H1 (cell line): ENCODE measurements around the gene SLC15A3. TPM values are rescaled to one million over a fixed set of nuclear protein-coding genes. Genes with fewer than 3 reads are reported as not detected.
"Not testable (repeated sequence)": the region's sequence is repeated elsewhere in the genome, so short reads cannot be mapped to it uniquely, and the experiment has no call there.

ENCODE experiments used
- CTCF ChIA-PET: fragments of 300-600 bp; sonication (Branson Sonifier 250); formaldehyde crosslinking; loops from one replicate; lab custom pipeline; 2021; ENCODE audit not compliant: partially characterized antibody; lab: Charles Lee
- POLR2A ChIA-PET: fragments of 300-600 bp; sonication (Branson Sonifier 250); formaldehyde crosslinking; loops from one replicate; lab custom pipeline; 2021; ENCODE audit warnings: inconsistent platforms; ENCODE audit not compliant: partially characterized antibody; lab: Charles Lee
- DNase-seq, 2 experiments: peaks; one replicate each; pipeline versions ENCODE4 v3.0.0 to v3.0.0-alpha.2; 2010 to 2022; ENCODE audit warnings: low spot score in 2 of 2, low read depth in 1 of 2, mixed read lengths in 1 of 2
- FAIRE-seq: peaks from 2 replicates; lab custom pipeline; 2011; peaks lifted over from hg19 to GRCh38; lab: Jason Lieb, UNC
- H2AFZ ChIP-seq: 2 replicates; pipeline ENCODE4 v1.8.1; 2012; ENCODE audit warnings: low read length, inconsistent platforms
- H2AK5ac ChIP-seq: 2 replicates; pipeline ENCODE4 v1.6.1; 2013; ENCODE audit warnings: low read depth, low read length
- H2BK120ac ChIP-seq: replicated peaks from 2 replicates; pipeline ENCODE3; 2013; ENCODE audit warnings: low read depth, low read length, inconsistent platforms
- H2BK12ac ChIP-seq: 2 replicates; pipeline ENCODE4 v1.6.1; 2013; ENCODE audit warnings: low read depth, low read length
- H2BK15ac ChIP-seq: 2 replicates; pipeline ENCODE4 v1.6.1; 2013; ENCODE audit warnings: low read length
- H2BK20ac ChIP-seq: 2 replicates; pipeline ENCODE4 v1.6.1; 2013; ENCODE audit warnings: low read length
- H2BK5ac ChIP-seq: 2 replicates; pipeline ENCODE4 v1.6.1; 2013; ENCODE audit warnings: low read depth, low read length
- H3K14ac ChIP-seq: 2 replicates; pipeline ENCODE4 v1.6.1; 2013; ENCODE audit warnings: inconsistent platforms; ENCODE audit not compliant: insufficient read length
- H3K18ac ChIP-seq: 2 replicates; pipeline ENCODE4 v1.6.1; 2013; ENCODE audit warnings: low read length; ENCODE audit errors: extremely low read depth
- H3K23ac ChIP-seq: 2 replicates; pipeline ENCODE4 v1.6.1; 2013; ENCODE audit warnings: inconsistent platforms; ENCODE audit not compliant: insufficient read length
- H3K23me2 ChIP-seq: 2 replicates; pipeline ENCODE4 v1.6.1; 2013; ENCODE audit warnings: low read depth, low read length
- H3K27ac ChIP-seq: 2 replicates; pipeline ENCODE4 v1.6.1; 2011; ENCODE audit warnings: low read depth, low read length, inconsistent platforms
- H3K27me3 ChIP-seq, 4 experiments: replicated peaks in 1 of 4; 1 replicate in 1 of 4; 2 replicates in 3 of 4; pipeline versions ENCODE4 v1.6.1 to v1.8.1; 2011 to 2013; ENCODE audit warnings: low read length in 3 of 4, mild to moderate bottlenecking in 3 of 4, inconsistent platforms in 2 of 4, mixed read lengths in 2 of 4, moderate library complexity in 1 of 4; ENCODE audit not compliant: control insufficient read depth in 3 of 4, insufficient read depth in 3 of 4; ENCODE audit errors: extremely low read depth in 1 of 4
- H3K36me3 ChIP-seq, 4 experiments: 2 replicates each; pipeline versions ENCODE4 v1.6.1 to v1.8.1; 2011 to 2013; ENCODE audit warnings: mild to moderate bottlenecking in 4 of 4, low read length in 3 of 4, moderate library complexity in 2 of 4, control low read depth in 1 of 4, inconsistent platforms in 1 of 4; ENCODE audit not compliant: insufficient read depth in 4 of 4, control insufficient read depth in 2 of 4
- H3K4ac ChIP-seq: replicated peaks from 2 replicates; pipeline ENCODE3; 2013; ENCODE audit warnings: low read length, low read depth, mixed read lengths, inconsistent platforms; ENCODE audit not compliant: insufficient read length
- H3K4me1 ChIP-seq, 4 experiments: replicated peaks in 1 of 4; 1 replicate in 1 of 4; 2 replicates in 3 of 4; pipeline versions ENCODE4 v1.6.1 to v1.8.1; 2011 to 2013; ENCODE audit warnings: low read length in 3 of 4, inconsistent platforms in 2 of 4, mixed read lengths in 1 of 4; ENCODE audit not compliant: insufficient read depth in 4 of 4, control insufficient read depth in 3 of 4
- H3K4me2 ChIP-seq, 2 experiments: 2 replicates each; pipeline versions ENCODE4 v1.6.1 to v1.8.1; 2011 to 2013; ENCODE audit warnings: low read depth in 2 of 2, low read length in 2 of 2, control low read depth in 1 of 2, inconsistent platforms in 1 of 2, mild to moderate bottlenecking in 1 of 2; ENCODE audit not compliant: insufficient read depth in 1 of 2
- H3K4me3 ChIP-seq, 4 experiments: fragments of 200-600, 300-600 bp in 1 of 4; sonication (generic), shearing (Covaris generic), sonication (Bioruptor Twin) in 1 of 4; 2 replicates each; pipeline versions ENCODE4 v1.5.1 to v1.8.1; 2011 to 2016; ENCODE audit warnings: low read length in 4 of 4, low read depth in 3 of 4, control low read depth in 2 of 4, inconsistent platforms in 2 of 4, mild to moderate bottlenecking in 2 of 4, mixed read lengths in 1 of 4, moderate library complexity in 1 of 4; ENCODE audit not compliant: insufficient read depth in 2 of 4; ENCODE audit errors: extremely low read depth in 1 of 4
- H3K56ac ChIP-seq: replicated peaks from 2 replicates; pipeline ENCODE3; 2013; ENCODE audit warnings: low read depth, mild to moderate bottlenecking, mixed read lengths, low read length, inconsistent platforms; ENCODE audit not compliant: insufficient read length
- H3K79me1 ChIP-seq: 2 replicates; pipeline ENCODE4 v1.6.1; 2013; ENCODE audit warnings: low read depth, low read length, control low read depth
- H3K79me2 ChIP-seq, 2 experiments: 2 replicates each; pipeline versions ENCODE4 v1.6.1 to v1.8.1; 2012 to 2013; ENCODE audit warnings: low read length in 2 of 2, mild to moderate bottlenecking in 2 of 2, inconsistent platforms in 1 of 2; ENCODE audit not compliant: insufficient read depth in 2 of 2, control insufficient read depth in 1 of 2
- H3K9ac ChIP-seq, 4 experiments: replicated peaks in 1 of 4; 1 replicate in 1 of 4; 2 replicates in 3 of 4; pipeline versions ENCODE4 v1.6.1 to v1.8.1; 2011 to 2013; ENCODE audit warnings: low read depth in 3 of 4, low read length in 3 of 4, control low read depth in 2 of 4, mild to moderate bottlenecking in 2 of 4, moderate library complexity in 2 of 4, inconsistent platforms in 1 of 4; ENCODE audit errors: extremely low read depth in 1 of 4
- H3K9me3 ChIP-seq, 2 experiments: 2 replicates each; pipeline versions ENCODE4 v1.6.1 to v1.8.1; 2012 to 2013; ENCODE audit warnings: mild to moderate bottlenecking in 2 of 2, moderate library complexity in 2 of 2, control low read depth in 1 of 2, inconsistent platforms in 1 of 2, low read depth in 1 of 2, low read length in 1 of 2, mixed read lengths in 1 of 2; ENCODE audit not compliant: insufficient read depth in 2 of 2
- H4K20me1 ChIP-seq, 2 experiments: replicated peaks in 1 of 2; 2 replicates each; pipeline versions ENCODE3 to v1.8.1; 2011 to 2013; ENCODE audit warnings: inconsistent platforms in 2 of 2, low read length in 2 of 2, mild to moderate bottlenecking in 1 of 2; ENCODE audit not compliant: insufficient read depth in 2 of 2, control insufficient read depth in 1 of 2
- H4K5ac ChIP-seq: 2 replicates; pipeline ENCODE4 v1.6.1; 2013; ENCODE audit warnings: low read length, low read depth, mixed read lengths, inconsistent platforms; ENCODE audit not compliant: insufficient read length
- H4K8ac ChIP-seq: 2 replicates; pipeline ENCODE4 v1.8.0; 2013; ENCODE audit warnings: mild to moderate bottlenecking, moderate library complexity, low read length, inconsistent platforms; ENCODE audit not compliant: insufficient read depth; ENCODE audit errors: extremely low read depth
- H4K91ac ChIP-seq: replicated peaks from 2 replicates; pipeline ENCODE3; 2013; ENCODE audit warnings: low read length, mixed read lengths, inconsistent platforms; ENCODE audit not compliant: insufficient read length
- WGBS, 2 experiments: shearing (Covaris generic) in 1 of 2; methylation state at CpG; one replicate each; pipeline versions ENCODE4 v1.1.6 to v1.1.7; 2013 to 2015; ENCODE audit warnings: low lambda C conversion rate in 2 of 2, mixed read lengths in 2 of 2, inconsistent platforms in 1 of 2, low coverage in 1 of 2, missing lambda C conversion rate in 1 of 2; ENCODE audit not compliant: insufficient replicate concordance in 2 of 2, insufficient coverage in 1 of 2, insufficient read length in 1 of 2; ENCODE audit errors: extremely low coverage in 1 of 2, missing lambda C conversion rate in 1 of 2; 5-methylcytosine and 5-hydroxymethylcytosine counted together
- polyA plus RNA-seq, 7 experiments: library from polyadenylated mRNA; depleted of rRNA in 3 of 7; stranded (reverse) in 5 of 7; unstranded in 2 of 7; fragments of >200 nt in 5 of 7; fragments of 200-250 nt in 2 of 7; gene quantifications; 1 replicate in 5 of 7; 2 replicates in 1 of 7; 4 replicates in 1 of 7; pipeline versions ENCODE4 v1.2.1 to v1.2.3, GENCODE V29; 2011 to 2013; ENCODE audit warnings: missing spikeins in 2 of 7, mixed read lengths in 2 of 7
- total RNA-seq: library from RNA; stranded (reverse); fragmentation: NEBNext Ultra II Directional; extraction: Animal tissue kit (Norgen Biotek cat#: 25700); gene quantifications from 2 replicates; pipeline ENCODE4 v1.2.1, GENCODE V29; 2021

Gene SLC15A3
- total and polyA plus RNA-seq, 2 of the 8 experiments (the other 6 are each of a cell fraction or from before 2014, with no cell fraction given): 25.8 to 31.0 TPM

DNA sequence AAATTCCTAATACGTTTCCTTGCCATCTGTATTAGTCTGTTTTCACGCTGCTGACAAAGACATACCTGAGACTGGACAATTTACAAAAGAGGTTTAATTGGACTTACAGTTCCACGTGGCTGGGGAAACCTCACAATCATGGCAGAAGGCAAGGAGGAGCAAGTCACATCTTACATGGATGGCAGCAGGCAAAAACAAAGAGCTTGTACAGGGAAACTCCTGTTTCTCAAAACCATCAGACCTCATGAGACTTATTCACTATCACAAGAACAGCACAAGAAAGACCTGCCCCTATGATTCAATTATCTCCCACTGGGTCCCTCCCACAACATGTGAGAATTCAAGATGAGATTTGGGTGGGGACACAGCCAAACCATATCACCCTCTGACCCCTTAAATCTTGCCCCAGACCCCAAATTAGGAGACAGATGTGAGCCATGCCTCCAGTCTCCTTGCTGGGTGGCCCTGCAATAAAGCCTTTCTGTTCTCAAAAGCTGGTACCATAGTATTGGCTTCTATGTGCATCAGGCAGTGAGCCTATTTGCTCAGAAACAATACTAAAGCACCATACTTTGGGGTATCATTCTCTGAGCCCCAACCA, 42.2 kb downstream of the SLC15A3 start:
- H4K8ac ChIP-seq, H2AFZ ChIP-seq, H2BK12ac ChIP-seq, H3K27me3 ChIP-seq, H2AK5ac ChIP-seq, DNase-seq, POLR2A ChIA-PET, CTCF ChIA-PET, H3K18ac ChIP-seq, H3K4me3 ChIP-seq, H3K23me2 ChIP-seq, H4K5ac ChIP-seq, H3K79me1 ChIP-seq, H3K23ac ChIP-seq, H3K27ac ChIP-seq, H3K4me2 ChIP-seq, H3K14ac ChIP-seq, FAIRE-seq, H3K9me3 ChIP-seq, H3K56ac ChIP-seq, H2BK5ac ChIP-seq, H2BK120ac ChIP-seq, H4K20me1 ChIP-seq, H4K91ac ChIP-seq, H2BK15ac ChIP-seq, H3K4ac ChIP-seq, H3K9ac ChIP-seq, H3K36me3 ChIP-seq, H2BK20ac ChIP-seq: not testable (repeated sequence)
- Histone ChIP-seq H3K4me1 (peaks cover 7 to 16% (median 11%) of the 10 kb centered on the region in 4 experiments), H3K79me2 (peaks cover 12% of the 10 kb centered on the region in 2 experiments)
- 57% methylated on average over 3 of the region's 3 CpGs; no CpG with 5 or more reads in 1 of the 2 experiments for WGBS, 2 experiments
